Upper lobe of left lung (tissue), 6 donors: ENCODE measurements around the gene BMAL1. TPM values are rescaled to one million over a fixed set of nuclear protein-coding genes. Genes with fewer than 3 reads are reported as not detected.
A peak's percentile ranks its signal among the peaks of the same experiment; 100 is the strongest.

Experiments used
- ATAC-seq, 2 donors: fragments of 200-7000 bp; cut with Tn5 transposase; one replicate each; pipeline ENCODE4 v1.9.1; 2022; ENCODE audit warnings: mild to moderate bottlenecking in 2 of 2, moderate library complexity in 2 of 2; ENCODE audit not compliant: low FRiP score in 2 of 2
- DNase-seq, 2 donors: peaks; one replicate each; pipeline ENCODE4 v3.0.0-alpha.2; 2019 to 2020
- H3K27ac ChIP-seq, 4 donors: fragments of 200-600 bp; sonication (generic); one replicate each; pipeline ENCODE4 v1.5.1; 2016 to 2019
- H3K27me3 ChIP-seq, 4 donors: fragments of 200-600 bp; sonication (generic); one replicate each; pipeline ENCODE4 v1.5.1; 2017 to 2019
- H3K36me3 ChIP-seq, 4 donors: fragments of 200-600 bp; sonication (generic); one replicate each; pipeline ENCODE4 v1.5.1; 2016 to 2019
- H3K4me1 ChIP-seq, 4 donors: fragments of 200-600 bp; sonication (generic); one replicate each; pipeline ENCODE4 v1.5.1; 2018 to 2019
- H3K4me3 ChIP-seq, 4 donors: fragments of 200-600 bp; sonication (generic); one replicate each; pipeline ENCODE4 v1.5.1; 2017 to 2019; ENCODE audit warnings: mild to moderate bottlenecking in 2 of 4, moderate library complexity in 1 of 4
- H3K9me3 ChIP-seq, 4 donors: fragments of 200-600 bp; sonication (generic); one replicate each; pipeline ENCODE4 v1.5.1; 2018 to 2019
- CTCF ChIP-seq, 6 experiments: fragments of 450-650 bp in 4 of 6; fragments of 200-600 bp in 2 of 6; sonication (generic) in 2 of 6; IDR thresholded peaks; one replicate each; pipeline ENCODE4 v1.5.1; 2016 to 2019; ENCODE audit warnings: antibody characterized with exemption in 6 of 6
- EP300 ChIP-seq, 4 donors: sonication (generic); formaldehyde crosslinking; IDR thresholded peaks; one replicate each; pipeline ENCODE4 v1.5.1; 2017; ENCODE audit warnings: antibody characterized with exemption in 4 of 4, control low read depth in 2 of 4
- POLR2A ChIP-seq, 4 donors: fragments of 450-650 bp; IDR thresholded peaks; one replicate each; pipeline ENCODE4 v1.5.1; 2016 to 2017; ENCODE audit warnings: antibody characterized with exemption in 4 of 4, mild to moderate bottlenecking in 2 of 4
- POLR2AphosphoS5 ChIP-seq, 2 donors: sonication (generic); formaldehyde crosslinking; IDR thresholded peaks; one replicate each; pipeline ENCODE4 v1.5.1; 2017; ENCODE audit warnings: antibody characterized with exemption in 2 of 2
- WGBS, 2 donors: methylation state at CpG; one replicate each; pipeline ENCODE4 v1.1.5; 2017 to 2018; 5-methylcytosine and 5-hydroxymethylcytosine counted together
- total RNA-seq, 6 donors: library from RNA; depleted of rRNA in 4 of 6; stranded (reverse); fragments of >200 nt in 4 of 6; gene quantifications; one replicate each; pipeline versions ENCODE4 v1.1.0 to v1.2.1, GENCODE V29; 2016 to 2021
- donor health status: DM: no; HTN: no; CAD: no; lungs with moderate emphysema.
- donor health status: DM: no; HTN: yes; CAD: no; lungs with severe emphysema.

BMAL1 gene
- 10 to 100 TPM; 16.1 to 57.6 (median 35.7) TPM for total RNA-seq

- no peaks in the 10 kb centered on the region for H3K36me3 ChIP-seq
- ATAC-seq = peak; percentile 4 to 41
- peaks cover 19 to 48% (median 23%) of the 10 kb centered on the region in 4 donors for H3K4me1 ChIP-seq
- H3K9me3 ChIP-seq = no peaks in the 10 kb centered on the region
- H3K4me3 ChIP-seq = peak within 1 kb of the TSS; percentile 68 to 99 (median 96)
- H3K27ac ChIP-seq = peak within 1 kb of the TSS; percentile 90 to 98 (median 93)
- peak; percentile 76 to 93 for DNase-seq
- no peaks in the 10 kb centered on the region for H3K27me3 ChIP-seq
- TF ChIP-seq POLR2A (IDR thresholded peaks at IDR 0.05) (peak in 3 of 4 donors; percentile 57 to 85 (median 66)), POLR2AphosphoS5 (IDR thresholded peaks at IDR 0.05) (no peak), CTCF (IDR thresholded peaks at IDR 0.05) (peak in 3 of 6 experiments; percentile 6 to 29 (median 10)), EP300 (IDR thresholded peaks at IDR 0.05) (no peak)
- WGBS, 2 donors = 0% methylated on average over 10 to 53 of the region's 95 CpGs
Observed at GRCh38 chr11:13277768-13278608, at the start of gene BMAL1. Gene BMAL1, plus strand, starts transcription at chr11:13277790. Its CDS starts 76,519 bp downstream, at chr11:13354309.

- TF ChIP-seq CTCF (IDR thresholded peaks at IDR 0.05) (no peak), EP300 (IDR thresholded peaks at IDR 0.05) (no peak), POLR2A (IDR thresholded peaks at IDR 0.05) (no peak), POLR2AphosphoS5 (IDR thresholded peaks at IDR 0.05) (no peak)
- Histone ChIP-seq H3K27ac (no peak overlapping the region), H3K36me3 (no peaks in the 10 kb centered on the region), H3K27me3 (no peaks in the 10 kb centered on the region), H3K4me1 (peaks cover 0 to 5% (median 0%) of the 10 kb centered on the region in 4 donors), H3K4me3 (no peak overlapping the region), H3K9me3 (no peaks in the 10 kb centered on the region)
- ATAC-seq (no peak), DNase-seq (no peak)
- 75 to 77% methylated on average over 4 of the region's 4 CpGs for WGBS, 2 donors
Observed at GRCh38 chr11:13228572-13228971, 49.0 kb upstream of the BMAL1 start.

DNA sequence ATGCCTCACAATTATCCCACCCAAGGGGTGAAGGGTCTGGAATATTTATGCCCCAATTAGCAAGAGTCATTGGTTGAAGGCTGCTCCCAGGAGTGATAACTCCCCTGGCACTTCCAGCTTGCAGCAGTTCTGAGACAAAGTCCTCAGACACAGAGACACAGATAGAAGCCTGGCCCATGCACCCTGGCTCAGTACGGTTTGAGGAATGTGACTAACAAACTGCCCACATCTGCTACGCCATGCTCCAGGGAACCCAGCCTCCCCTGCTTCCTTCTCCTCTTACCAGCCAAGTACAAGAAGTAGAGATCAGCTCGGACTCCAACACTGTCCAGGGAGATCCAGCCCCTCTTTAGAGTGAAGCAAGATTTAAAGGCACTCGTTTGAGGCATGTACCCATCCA, 48.5 kb upstream of the BMAL1 start:
- ATAC-seq = peak; percentile 51 to 56
- no peak for DNase-seq
- no peak overlapping the region for H3K4me3 ChIP-seq

GRCh38 chr11:13229711-13230318, 47.8 kb upstream of the BMAL1 start:
- Histone ChIP-seq H3K27me3 (no peaks in the 10 kb centered on the region), H3K4me3 (no peak overlapping the region), H3K36me3 (no peaks in the 10 kb centered on the region), H3K27ac (no peak overlapping the region), H3K9me3 (no peaks in the 10 kb centered on the region), H3K4me1 (peaks cover 0 to 5% (median 0%) of the 10 kb centered on the region in 4 donors)
- peak in 1 of 2 donors; percentile 62 for ATAC-seq
- TF ChIP-seq CTCF (IDR thresholded peaks at IDR 0.05) (no peak), POLR2A (IDR thresholded peaks at IDR 0.05) (no peak), EP300 (IDR thresholded peaks at IDR 0.05) (no peak), POLR2AphosphoS5 (IDR thresholded peaks at IDR 0.05) (no peak)
- WGBS, 2 donors = 63 to 66% methylated on average over 2 of the region's 2 CpGs
- DNase-seq = no peak

More for the DNA sequence above, 48.5 kb upstream of the BMAL1 start:
- Histone ChIP-seq H3K9me3 (no peaks in the 10 kb centered on the region), H3K4me1 (peaks cover 0 to 5% (median 0%) of the 10 kb centered on the region in 4 donors), H3K27ac (no peak overlapping the region), H3K27me3 (no peaks in the 10 kb centered on the region), H3K36me3 (no peaks in the 10 kb centered on the region)
- no peak for TF ChIP-seq POLR2A (IDR thresholded peaks at IDR 0.05)
- WGBS, 2 donors = 61 to 66% methylated on average over 2 to 4 of the region's 4 CpGs

GRCh38 chr11:13233173-13233745, 44.3 kb upstream of the BMAL1 start:
- 74 to 79% methylated on average over 1 of the region's 1 CpG for WGBS, 2 donors

More at GRCh38 chr11:13233173-13233745, 44.3 kb upstream of the BMAL1 start:
- no peaks in the 10 kb centered on the region for H3K27me3 ChIP-seq
- peaks cover 0 to 5% (median 0%) of the 10 kb centered on the region in 4 donors for H3K4me1 ChIP-seq
- H3K27ac ChIP-seq = no peak overlapping the region
- ATAC-seq (no peak), DNase-seq (no peak)
- no peaks in the 10 kb centered on the region for H3K9me3 ChIP-seq
- TF ChIP-seq POLR2AphosphoS5 (IDR thresholded peaks at IDR 0.05) = no peak
- no peaks in the 10 kb centered on the region for H3K36me3 ChIP-seq
- no peak overlapping the region for H3K4me3 ChIP-seq
